AG08395 (cell line): Measurements from ENCODE around the gene RAB11FIP3.
"Not testable (repeated sequence)": the region's sequence is repeated elsewhere in the genome, so short reads cannot be mapped to it uniquely, and the experiment has no call there.

ENCODE experiments used
- DNase-seq: peaks from one replicate; pipeline ENCODE4 v3.0.0; 2012; ENCODE audit warnings: mixed read lengths, low spot score

RAB11FIP3 gene

DNA sequence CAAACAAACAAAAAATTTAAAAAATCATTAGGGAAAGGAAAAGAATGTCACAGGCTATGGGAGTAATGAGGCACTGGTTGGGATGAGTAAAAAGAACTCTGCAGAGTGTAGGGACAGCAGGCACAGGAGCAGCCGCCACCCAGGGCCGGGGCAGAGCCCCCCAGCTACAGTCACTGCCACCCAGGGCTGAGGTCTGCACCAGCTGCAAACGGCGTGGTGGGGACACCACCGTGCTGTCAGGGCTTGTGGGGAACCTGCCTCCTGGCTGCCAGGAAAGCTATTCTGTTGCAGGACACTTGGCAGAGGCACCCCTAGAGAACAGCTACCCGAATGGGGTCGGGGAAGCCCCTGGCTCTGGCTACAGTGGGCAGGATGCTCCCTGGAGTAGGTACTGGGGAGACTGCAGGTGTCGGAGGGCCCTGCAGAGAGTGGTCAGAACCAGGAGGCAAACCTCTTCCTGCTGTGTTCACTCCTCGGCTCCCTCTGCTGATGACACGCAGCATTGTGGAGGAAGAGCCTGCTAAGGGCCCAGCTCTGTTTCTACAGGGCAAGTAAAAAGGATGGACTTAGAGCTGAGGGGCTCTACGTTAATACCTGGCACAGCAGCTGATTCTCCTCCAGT, 69.8 kb downstream of the RAB11FIP3 start:
- peak; percentile 52 for DNase-seq

DNA sequence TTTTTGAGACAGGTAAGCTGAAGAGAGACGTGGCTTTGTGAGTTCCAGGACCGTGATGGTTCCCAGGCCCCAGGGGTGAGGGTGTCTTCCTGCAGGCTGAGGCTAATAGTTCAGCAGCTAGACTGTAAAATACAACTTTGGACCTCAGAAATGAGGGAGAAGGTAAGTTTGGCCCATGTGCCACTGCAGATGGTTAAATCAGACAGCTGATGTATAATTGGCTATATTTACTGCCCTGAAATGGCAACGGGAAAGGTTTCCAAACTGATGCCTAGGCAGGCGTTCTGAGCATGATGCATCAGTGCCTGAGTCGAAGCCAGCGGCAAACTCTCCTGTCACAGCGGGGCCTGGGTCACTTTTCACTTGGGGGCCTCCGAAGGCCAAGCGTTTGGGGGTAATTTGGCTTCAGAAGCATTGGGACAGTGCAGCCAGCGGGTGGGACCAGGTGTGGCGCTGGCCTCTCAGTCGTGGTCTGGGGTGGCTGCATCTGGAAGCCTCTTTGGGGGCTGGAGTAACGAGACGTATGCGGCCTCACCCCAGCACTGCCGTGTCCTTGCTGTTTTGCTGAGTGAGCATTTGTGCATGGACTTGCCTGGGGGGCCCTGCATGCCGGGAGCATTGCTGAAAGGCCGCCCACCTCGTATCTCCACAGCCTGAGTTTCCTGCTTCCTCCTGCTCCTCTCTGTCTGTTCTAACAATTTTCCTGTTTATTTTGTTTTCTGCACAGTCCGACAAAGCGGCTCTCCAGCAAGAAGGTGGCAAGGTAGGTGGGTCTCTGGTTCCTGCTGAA, 70.8 kb downstream of the RAB11FIP3 start:
- no peak for DNase-seq

DNA sequence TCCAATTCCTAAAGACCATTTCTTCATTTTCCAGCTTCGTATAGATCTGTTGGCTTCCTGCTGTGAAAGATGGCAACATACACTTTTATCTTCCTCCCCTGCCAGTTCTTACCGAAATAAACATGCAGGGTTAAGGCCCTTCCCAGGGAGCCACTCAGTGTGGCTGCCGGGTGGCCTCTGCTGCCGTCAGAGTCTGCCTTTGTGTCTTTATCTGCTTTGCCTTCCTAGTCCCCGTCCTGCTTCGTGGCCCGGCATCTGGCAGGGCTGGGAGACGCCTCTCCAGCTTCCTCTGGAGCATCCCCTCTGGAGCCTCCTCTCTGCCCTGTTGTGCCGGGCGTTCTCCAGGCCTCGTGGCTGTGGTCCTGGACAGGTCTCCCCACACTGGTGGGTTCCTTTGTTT, 71.8 kb downstream of the RAB11FIP3 start:
- DNase-seq: no peak

DNA sequence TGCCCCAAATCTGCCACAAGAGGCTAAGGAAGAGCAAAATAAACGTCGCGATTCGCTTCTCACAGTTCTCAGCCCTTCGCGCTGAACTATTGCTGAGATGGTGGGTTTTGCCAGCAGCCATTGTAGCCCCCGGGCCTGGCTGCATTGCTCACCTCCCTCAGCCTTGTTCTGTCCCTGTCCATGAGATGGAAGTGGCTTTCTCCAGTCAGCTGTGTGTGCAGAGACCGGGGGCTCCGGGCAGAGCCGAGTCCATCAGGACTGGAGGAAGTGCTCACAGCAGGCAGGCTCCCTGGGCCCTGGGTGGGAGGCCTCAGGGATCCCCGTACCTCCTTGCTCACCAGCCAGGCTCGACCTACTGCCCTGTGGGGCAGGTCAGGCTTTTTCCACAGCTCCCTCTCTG, 74.5 kb downstream of the RAB11FIP3 start:
- no peak for DNase-seq

DNA sequence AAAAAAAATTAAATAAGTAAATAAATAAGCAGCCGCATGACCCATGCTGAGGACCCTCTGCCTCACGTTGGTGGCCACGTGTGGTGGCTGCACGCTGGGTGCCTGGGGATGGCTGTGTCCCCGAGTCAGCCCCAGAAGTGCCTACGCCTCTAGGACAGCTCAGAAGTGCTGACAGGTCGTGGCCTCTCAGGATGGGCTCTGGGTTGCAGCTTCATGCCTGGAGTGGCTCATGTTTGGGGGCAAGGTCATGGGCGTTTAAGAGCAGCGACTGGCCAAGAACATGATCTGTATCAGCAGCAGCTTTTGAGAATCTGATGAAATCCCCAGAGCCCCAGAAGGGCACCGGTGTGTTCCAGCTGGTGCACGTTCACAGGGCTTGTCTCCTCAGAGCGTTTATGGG, 75.3 kb downstream of the RAB11FIP3 start:
- no peak for DNase-seq

DNA sequence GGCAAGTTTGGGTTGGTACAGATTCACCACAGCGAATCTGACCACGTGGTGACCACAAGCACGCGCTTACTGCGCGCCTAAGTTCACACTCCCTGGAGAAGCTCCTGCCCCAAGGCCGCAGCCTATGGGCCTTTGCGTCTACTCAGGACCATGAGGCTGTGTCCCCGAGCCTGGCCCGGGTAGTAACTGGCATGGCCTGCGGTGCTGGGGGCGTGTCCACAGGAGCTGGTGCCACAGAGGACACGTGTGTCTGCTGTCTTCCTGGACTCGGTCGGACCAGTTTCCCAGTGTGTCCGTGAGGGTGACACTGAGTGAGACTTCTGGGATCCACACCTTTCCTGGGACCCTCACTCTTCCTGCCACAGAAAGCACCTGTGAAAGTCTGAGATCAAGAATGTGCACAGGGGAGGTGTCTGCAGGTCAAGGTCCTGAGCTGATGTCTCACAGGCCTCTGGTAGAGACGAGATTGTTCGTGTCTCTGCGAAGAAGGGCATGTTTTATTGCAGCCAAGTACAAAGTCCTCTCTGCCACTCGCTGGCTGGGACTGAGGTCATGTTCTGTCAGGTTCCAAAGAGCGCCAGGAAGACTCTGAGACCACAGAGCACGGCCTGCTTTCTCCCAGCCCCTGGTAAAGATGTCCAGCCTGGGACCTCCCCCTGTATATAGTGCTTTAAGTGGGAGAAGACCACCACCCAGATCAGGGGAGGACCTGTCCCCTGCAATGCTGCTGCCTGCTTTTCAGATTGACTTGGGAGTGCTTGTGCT, 76.9 kb downstream of the RAB11FIP3 start:
- DNase-seq: no peak

DNA sequence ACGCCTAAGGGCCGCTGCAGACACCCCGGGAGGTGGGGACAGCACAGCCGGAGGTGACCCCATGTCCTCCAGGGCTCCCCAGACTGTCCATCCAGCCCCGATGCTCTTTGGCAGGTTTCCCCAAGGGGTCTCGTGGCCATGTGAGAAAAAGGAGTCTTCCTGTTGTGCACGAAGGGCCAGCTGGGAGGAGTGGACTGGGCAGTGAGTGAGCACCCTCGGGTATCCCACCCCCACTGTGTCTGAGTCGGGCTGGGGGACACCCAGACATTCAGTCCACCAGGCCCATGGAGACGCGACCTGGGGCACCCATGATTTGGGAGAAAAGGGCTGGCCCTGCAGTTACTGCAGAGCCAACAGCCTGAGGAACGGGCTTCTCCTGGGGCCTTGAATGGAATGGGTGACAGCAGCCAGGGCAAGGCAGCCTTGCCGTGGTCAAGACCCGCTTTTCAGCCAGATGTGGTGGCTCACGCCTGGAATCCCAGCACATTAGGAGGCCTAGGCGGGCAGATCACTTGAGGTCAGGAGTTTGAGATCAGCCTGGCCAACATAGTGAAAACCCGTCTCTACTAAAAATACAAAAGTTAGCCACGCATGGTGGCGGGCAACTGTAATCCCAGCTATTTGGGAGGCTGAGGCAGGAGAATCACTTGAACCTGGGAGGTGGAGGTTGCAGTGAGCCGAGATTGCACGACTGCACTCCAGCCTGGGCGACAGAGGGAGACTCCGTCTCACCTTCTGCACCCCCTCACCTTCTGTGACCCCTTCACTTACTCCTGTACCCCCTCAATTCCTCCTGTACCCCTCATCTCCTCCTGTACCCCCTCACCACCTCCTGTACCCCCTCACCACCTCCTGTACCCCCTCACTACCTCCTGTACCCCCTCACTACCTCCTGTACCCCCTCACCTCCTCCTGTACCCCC, 78.0 kb downstream of the RAB11FIP3 start:
- no peak for DNase-seq

DNA sequence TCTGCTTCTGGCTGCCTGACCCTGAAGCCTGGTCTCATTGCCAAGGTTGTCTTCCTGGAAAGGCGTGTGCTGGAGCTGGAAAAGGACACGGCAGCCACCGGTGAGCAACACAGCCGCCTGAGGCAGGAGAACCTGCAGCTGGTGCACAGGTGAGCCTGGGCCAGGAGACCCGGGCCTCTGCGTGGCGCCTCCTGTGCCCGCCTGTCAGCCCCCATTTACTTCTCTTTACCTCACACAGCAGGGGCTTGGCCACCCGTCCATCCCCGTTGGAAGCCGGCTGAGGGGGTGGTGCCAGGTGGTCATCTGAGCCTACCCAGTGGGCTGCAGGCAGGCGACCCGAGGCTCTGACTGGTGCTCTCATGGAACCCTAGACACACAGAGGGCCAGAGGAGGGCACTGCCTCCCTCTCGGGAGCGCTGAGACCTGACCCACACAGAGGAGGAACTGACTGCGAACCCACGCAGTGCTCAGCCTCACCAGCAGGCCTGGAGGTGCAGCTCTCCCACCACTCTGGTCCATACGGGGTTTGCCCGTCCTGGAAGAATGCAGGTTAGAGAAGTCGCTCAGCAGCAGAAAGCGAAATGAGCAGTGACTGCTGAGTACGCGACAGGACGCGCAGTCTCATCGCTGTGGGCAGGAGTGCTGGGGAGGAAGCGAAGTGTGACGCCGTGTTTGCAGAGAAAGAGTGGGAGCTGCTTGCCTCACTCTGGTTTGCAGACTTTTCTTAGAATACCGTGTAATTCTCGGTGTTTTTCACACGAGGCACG, 80.2 kb downstream of the RAB11FIP3 start:
- DNase-seq: no peak

DNA sequence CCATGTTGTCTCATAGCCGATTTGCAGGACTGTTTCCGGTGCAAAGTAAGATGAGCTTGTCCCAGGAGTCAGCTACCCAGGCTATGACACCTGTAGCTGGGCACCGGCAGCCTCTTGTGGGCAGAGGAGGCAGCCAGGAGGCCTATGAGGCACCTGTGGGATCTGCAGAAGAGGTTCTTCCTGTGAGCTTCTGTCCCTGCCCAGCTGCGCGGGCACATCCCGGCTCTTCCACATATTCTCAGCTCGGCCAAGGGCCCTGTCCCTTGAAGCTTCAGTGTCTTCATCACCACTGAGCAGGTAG, 80.7 kb downstream of the RAB11FIP3 start:
- DNase-seq: no peak

DNA sequence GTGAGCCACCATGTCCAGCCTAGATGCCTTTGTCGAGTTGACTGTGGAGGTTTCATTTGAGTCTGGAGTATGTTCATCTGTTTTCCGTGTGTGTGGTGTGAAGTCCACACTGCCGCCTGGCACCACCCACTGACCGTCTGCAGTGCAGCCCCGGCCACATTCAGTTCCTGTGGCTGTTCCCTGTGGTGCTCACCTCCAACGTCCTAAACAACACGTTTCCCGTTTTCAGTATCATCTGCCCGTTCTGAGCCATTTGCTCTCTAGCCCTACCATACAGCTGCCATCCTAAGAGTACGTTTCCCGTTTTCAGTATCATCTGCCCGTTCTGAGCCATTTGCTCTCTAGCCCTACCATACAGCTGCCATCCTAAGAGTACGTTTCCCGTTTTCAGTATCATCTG, 82.1 kb downstream of the RAB11FIP3 start:
- DNase-seq: not testable (repeated sequence)

DNA sequence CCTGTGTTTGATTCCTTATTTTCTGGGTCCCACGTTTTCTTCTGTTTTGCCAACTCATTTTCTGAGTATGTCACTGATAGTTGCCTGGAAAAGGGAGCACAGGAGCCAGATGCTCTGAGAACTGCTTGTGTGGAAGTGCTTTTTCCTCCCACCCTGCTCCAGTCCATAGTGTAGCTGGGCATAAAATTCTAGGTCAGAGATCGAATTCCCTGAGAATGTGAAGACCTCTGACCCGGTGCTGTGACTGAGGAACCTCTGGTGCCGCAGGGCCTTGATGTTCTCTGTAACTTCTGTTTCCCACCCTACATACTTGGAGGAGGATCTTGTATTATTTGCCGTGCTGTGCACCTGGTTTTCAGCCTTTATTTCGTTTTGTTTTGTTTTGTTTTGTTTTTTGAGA, 82.5 kb downstream of the RAB11FIP3 start:
- DNase-seq: no peak

DNA sequence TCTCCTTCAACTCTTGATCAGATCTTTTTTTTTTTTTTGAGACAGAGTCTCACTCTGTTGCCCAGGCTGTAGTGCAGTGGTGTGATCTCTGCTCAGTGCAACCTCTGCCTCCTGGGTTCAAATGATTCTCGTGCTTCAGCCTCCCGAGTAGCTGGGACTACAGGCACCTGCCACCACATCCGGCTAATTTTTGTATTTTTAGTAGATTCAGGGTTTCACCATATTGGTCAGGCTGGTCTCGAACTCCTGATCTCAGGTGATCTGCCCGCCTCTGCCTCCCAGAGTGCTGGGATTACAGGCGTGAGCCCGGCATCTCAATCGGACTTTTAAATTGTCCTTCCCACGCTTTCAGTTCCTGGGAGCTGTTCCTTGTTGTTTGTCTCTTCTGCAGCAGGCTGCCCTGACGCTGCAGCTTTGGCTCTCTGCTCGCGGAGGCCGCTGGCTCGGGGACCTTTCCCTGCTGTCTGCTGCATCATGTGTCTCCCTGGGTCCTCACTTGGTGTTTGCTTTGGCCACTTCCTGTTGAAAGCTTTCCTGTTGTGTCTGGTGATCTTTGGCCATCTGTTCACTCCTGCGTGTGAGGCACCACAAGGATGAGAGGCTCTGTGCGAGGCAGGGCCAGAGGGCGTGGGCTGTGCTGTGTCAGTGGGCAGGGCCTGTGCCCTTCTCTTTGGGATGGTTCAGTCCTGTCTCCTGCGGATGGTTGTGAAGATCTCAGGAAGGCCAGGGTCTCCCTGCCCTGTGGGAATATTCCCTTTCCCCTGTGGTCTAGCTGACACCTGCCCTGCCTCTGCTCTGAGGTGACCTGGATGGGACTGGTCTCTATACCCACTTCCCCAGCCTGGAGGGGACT, 83.7 kb downstream of the RAB11FIP3 start:
- no peak for DNase-seq

DNA sequence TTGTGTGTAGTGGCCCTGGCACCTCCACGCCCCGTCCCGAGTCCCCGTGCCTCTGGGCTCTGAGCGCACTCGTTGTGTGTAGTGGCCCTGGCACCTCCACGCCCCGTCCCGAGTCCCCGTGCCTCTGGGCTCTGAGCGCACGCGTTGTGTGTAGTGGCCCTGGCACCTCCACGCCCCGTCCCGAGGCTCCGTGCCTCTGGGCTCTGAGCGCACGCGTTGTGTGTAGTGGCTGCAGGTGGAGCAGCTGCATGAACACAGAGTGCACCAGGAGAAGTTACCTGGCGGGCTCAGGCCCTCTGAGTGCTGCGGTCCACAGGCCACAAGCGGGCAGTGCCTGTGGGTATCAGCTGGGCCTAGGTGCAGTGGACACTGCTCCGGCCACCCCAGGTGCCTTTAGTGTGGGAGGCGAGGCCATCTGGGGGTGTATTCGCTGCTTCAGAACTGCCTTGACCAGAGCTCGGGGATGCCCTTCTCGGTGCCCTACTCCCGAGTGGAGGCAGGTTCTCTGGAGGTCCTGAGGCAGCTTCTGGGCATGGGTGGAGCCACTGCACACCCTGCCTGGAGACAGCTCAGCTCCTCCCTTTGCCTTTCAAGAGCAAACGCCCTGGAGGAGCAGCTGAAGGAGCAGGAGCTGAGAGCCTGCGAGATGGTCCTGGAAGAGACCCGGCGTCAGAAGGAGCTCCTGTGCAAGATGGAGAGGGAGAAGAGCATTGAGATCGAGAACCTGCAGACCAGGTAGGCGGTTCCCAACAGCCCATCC, 84.8 kb downstream of the RAB11FIP3 start:
- no peak for DNase-seq

DNA sequence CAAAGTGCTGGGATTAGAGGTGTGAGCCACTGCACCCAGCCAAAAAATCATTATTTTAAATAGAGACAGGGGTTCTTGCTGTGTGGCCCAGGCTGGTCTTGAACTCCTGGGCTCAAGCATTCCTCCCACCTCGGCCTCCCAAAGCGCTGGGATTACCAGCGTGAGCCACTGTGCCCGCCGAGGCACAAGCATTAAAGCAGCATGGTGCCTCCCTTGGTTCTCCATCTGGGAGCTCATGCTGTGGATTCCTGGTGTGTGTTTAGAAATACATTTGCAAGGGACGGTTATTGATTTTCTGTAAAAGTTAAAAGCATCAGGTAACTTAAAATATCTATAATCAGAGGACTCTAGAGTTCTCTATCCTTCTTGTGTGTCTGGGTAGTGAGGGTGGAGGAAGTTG, 87.4 kb downstream of the RAB11FIP3 start:
- no peak for DNase-seq

DNA sequence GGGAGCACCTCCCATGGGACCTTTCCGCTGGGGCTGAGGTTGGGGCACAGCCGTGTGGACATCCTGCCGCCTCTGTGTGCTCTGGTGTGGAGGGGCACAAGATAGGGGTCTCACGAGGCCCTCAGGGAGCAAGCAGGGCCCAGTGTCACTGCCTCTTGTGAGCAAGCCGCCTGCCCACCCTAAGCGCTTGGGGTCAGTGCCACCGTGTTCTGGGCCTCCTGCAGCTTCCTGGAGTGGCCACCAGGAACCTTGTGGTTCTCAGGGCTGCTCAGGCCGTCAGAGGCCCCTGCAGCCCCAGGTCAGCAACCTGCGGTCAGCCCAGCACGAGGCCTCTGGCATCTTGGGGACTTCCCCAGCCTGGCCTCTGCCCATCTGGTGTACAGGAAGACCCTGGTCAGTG, 88.5 kb downstream of the RAB11FIP3 start:
- no peak for DNase-seq

DNA sequence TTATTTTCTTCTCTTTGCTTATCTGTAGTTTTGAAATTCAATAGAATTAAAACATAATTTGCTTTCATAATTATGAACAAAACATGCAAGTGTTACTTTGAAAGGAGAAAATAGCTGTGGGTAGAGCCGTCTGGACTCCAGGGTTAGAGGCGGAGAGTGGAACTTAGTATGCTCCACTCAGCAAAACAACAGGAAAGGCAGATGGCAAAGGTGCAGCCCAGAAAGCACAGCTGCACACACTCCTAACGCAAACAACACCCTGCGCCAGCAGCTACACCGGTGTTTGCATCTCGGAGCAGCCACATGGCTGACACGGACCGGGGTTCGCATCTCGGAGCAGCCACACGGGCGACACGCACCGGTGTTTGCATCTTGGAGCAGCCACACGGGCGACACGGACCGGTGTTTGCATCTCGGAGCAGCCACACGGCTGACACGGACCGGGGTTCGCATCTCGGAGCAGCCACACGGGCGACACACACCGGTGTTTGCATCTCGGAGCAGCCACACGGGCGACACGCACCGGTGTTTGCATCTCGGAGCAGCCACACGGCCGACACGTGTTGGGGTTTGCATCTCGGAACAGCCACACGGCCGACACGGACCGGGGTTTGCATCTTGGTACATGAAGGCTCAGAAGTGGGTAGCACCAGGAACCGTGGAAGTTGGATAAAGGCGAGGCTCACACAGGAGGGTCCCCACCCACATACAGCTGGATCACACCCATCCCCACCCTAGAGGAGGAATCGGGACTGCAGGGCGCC, 89.9 kb downstream of the RAB11FIP3 start:
- no peak for DNase-seq

DNA sequence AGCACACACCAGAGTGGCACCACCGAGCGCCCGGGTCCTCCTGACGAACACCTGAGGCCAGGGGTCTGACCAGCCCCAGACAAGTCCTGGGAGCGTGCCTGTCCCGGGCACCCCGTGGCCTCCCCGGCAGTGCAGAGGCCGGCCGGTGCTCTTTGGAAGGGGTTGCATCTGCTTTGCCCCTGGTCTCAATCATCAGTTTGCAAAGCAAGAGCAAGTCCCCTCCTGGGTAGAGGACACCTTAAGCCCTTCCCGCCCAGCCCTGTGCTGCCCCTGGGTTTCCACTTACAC, 90.4 kb downstream of the RAB11FIP3 start:
- no peak for DNase-seq

DNA sequence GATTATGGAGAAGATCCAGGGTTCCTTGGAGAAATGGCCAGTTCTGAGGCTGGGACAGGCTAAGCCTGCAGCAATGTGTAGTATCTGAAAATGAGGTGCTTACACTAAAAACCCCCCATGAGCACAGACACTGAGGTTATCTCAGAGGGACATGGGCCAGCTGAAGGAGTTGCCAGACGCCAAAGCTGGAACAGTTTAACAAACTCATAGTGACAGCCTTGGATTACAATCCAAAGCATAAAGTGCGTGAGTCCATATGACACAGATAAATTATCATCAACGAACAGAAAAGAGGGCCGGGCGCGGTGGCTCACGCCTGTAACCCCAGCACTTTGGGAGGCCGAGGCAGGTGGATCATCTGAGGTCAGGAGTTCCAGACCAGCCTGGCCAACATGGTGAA, 90.9 kb downstream of the RAB11FIP3 start:
- DNase-seq: no peak

DNA sequence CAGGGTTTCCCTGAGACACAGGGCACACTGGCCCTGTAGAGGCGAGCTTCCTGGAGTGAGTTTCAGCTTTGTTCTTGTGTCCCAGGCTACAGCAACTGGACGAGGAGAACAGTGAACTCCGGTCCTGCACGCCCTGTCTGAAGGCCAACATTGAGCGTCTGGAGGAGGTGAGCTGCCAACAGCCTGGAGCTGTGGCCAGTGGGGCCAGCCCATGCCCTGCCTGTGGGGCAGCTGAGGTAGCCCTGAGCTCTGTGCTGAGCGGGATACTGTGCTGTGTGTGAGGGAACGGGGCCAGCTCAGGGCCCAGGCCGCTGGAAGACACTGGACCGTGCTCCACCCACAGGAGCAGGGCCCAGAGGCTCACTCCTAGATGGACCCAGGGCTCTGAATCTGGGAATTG, 93.4 kb downstream of the RAB11FIP3 start:
- no peak for DNase-seq
